ENCODE data around the gene RNU2-1. TPM values are rescaled to one million over a fixed set of nuclear protein-coding genes. Genes with fewer than 3 reads are reported as not detected.
"Not testable (repeated sequence)": the region's sequence is repeated elsewhere in the genome, so short reads cannot be mapped to it uniquely, and the experiment has no call there.

Gene RNU2-1
- total RNA-seq, 1 experiment from 2014 or later = 6,186 TPM

GRCh38 chr17:43239597-43239996 is 5.8 kb upstream of the RNU2-1 start:
- not testable (repeated sequence) for H3K9me3 ChIP-seq (ENCODE audit: control insufficient read depth, low read depth, low read length); H3K9me3 Mint-ChIP-seq; H2BK120ac ChIP-seq (ENCODE audit: low read depth, low read length, poor library complexity, severe bottlenecking); H3K79me1 ChIP-seq (ENCODE audit: insufficient read depth, low read depth, low read length, poor library complexity, severe bottlenecking); H4K5ac ChIP-seq (ENCODE audit: insufficient read length, low read depth, low read length); H3K23me2 ChIP-seq (ENCODE audit: insufficient read length, low read depth, low read length, poor library complexity, severe bottlenecking); H3K9ac ChIP-seq (ENCODE audit: extremely low read depth, insufficient read length, low read length); H3K27ac Mint-ChIP-seq; H3K27me3 ChIP-seq (ENCODE audit: insufficient read depth, low read length); H3K4me1 Mint-ChIP-seq; H3K36me3 Mint-ChIP-seq (ENCODE audit: insufficient read depth in 1 of 3, low read depth in 3 of 3); DNase-seq; H3K14ac ChIP-seq (ENCODE audit: insufficient read depth, low read length); H3K27me3 Mint-ChIP-seq (ENCODE audit: low read depth); H3K18ac ChIP-seq (ENCODE audit: insufficient read length, low read depth, low read length); H2AK5ac ChIP-seq (ENCODE audit: insufficient read length, low read length); H2BK12ac ChIP-seq (ENCODE audit: insufficient read length, low read depth, low read length); H3K23ac ChIP-seq (ENCODE audit: insufficient read length, low read depth, low read length); H3K27ac ChIP-seq (ENCODE audit: insufficient read length, low read depth, low read length); H3K4ac ChIP-seq (ENCODE audit: low read depth, low read length); H3T11ph ChIP-seq (ENCODE audit: low read length); H2AFZ ChIP-seq (ENCODE audit: low read length); H4K20me1 ChIP-seq (ENCODE audit: control insufficient read depth, insufficient read depth, insufficient read length); H4K8ac ChIP-seq (replicated peaks; ENCODE audit: insufficient read length, low read depth, low read length); H2BK15ac ChIP-seq (ENCODE audit: low read depth, low read length); H3K4me1 ChIP-seq (ENCODE audit: insufficient read depth, low read length); H3K56ac ChIP-seq (ENCODE audit: insufficient read length, low read depth, low read length); H3K79me2 ChIP-seq (ENCODE audit: insufficient read depth, low read length); H3K4me2 ChIP-seq (ENCODE audit: insufficient read depth, insufficient read length, low read length); H4K91ac ChIP-seq (ENCODE audit: insufficient read length, low read depth, low read length); H2BK5ac ChIP-seq (ENCODE audit: insufficient read length, low read length); H3K4me3 Mint-ChIP-seq; H2BK20ac ChIP-seq (ENCODE audit: low read depth, low read length, poor library complexity, severe bottlenecking)
- no CpG with 5 or more reads among the region's 26 CpGs for WGBS (ENCODE audit: extremely low coverage, insufficient read length, low lambda C conversion rate)

DNA sequence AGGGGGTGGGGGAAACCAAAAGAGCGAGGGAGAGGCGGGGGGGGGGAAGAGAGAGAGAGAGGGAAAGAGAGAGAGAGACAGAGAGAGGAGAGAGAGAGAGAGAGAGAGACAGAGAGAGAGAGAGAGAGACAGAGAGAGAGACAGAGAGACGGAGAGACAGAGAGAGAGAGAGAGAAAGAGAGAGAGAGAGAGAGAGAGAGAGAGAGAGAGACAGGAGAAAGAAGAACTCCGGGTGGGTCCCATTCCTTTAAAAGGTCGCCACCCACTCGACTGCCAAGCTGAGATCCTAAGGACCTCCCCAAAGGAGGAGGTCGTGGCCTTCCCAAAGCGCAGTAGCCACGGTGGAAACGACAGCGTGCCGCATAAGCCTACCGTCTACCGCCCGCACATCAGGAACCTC is 514 bp downstream of the RNU2-1 start:
- not testable (repeated sequence) for H2BK5ac ChIP-seq (ENCODE audit: insufficient read length, low read length); H3K4me1 ChIP-seq (ENCODE audit: insufficient read depth, low read length); H2BK12ac ChIP-seq (ENCODE audit: insufficient read length, low read depth, low read length); H3K27me3 ChIP-seq (ENCODE audit: insufficient read depth, low read length); H3K79me2 ChIP-seq (ENCODE audit: insufficient read depth, low read length); H3K9ac ChIP-seq (ENCODE audit: extremely low read depth, insufficient read length, low read length); H3K23me2 ChIP-seq (ENCODE audit: insufficient read length, low read depth, low read length, poor library complexity, severe bottlenecking); H3K4me1 Mint-ChIP-seq; H4K5ac ChIP-seq (ENCODE audit: insufficient read length, low read depth, low read length); H3K79me1 ChIP-seq (ENCODE audit: insufficient read depth, low read depth, low read length, poor library complexity, severe bottlenecking); H3K4me2 ChIP-seq (ENCODE audit: insufficient read depth, insufficient read length, low read length); H3K9me3 ChIP-seq (ENCODE audit: control insufficient read depth, low read depth, low read length); H3K23ac ChIP-seq (ENCODE audit: insufficient read length, low read depth, low read length); H3T11ph ChIP-seq (ENCODE audit: low read length); DNase-seq; H3K9me3 Mint-ChIP-seq; H3K36me3 Mint-ChIP-seq (ENCODE audit: insufficient read depth in 1 of 3, low read depth in 3 of 3); H4K91ac ChIP-seq (ENCODE audit: insufficient read length, low read depth, low read length); H3K27ac ChIP-seq (ENCODE audit: insufficient read length, low read depth, low read length); H3K27me3 Mint-ChIP-seq (ENCODE audit: low read depth); H3K14ac ChIP-seq (ENCODE audit: insufficient read depth, low read length); H4K8ac ChIP-seq (replicated peaks; ENCODE audit: insufficient read length, low read depth, low read length); H3K18ac ChIP-seq (ENCODE audit: insufficient read length, low read depth, low read length); H2AK5ac ChIP-seq (ENCODE audit: insufficient read length, low read length); H2BK15ac ChIP-seq (ENCODE audit: low read depth, low read length); H2AFZ ChIP-seq (ENCODE audit: low read length); H3K4me3 Mint-ChIP-seq; H3K27ac Mint-ChIP-seq; H2BK20ac ChIP-seq (ENCODE audit: low read depth, low read length, poor library complexity, severe bottlenecking); H4K20me1 ChIP-seq (ENCODE audit: control insufficient read depth, insufficient read depth, insufficient read length); H3K56ac ChIP-seq (ENCODE audit: insufficient read length, low read depth, low read length); H2BK120ac ChIP-seq (ENCODE audit: low read depth, low read length, poor library complexity, severe bottlenecking); H3K4ac ChIP-seq (ENCODE audit: low read depth, low read length)
- WGBS (ENCODE audit: extremely low coverage, insufficient read length, low lambda C conversion rate) = no CpG with 5 or more reads among the region's 15 CpGs

All from H9 (cell line).